ENCODE results near the gene ACAT2.
"Not testable (repeated sequence)": the region's sequence is repeated elsewhere in the genome, so short reads cannot be mapped to it uniquely, and the experiment has no call there.

ACAT2 gene

GRCh38 chr6:159729598-159730331, 32.1 kb upstream of the ACAT2 start:
- no peak for TF ChIP-seq CTCF (conservative IDR thresholded peaks at IDR 0.05; ENCODE audit: low read depth)
- DNase-seq (ENCODE audit: low spot score), result no peak
- no peak overlapping the region for H3K27ac ChIP-seq
- POLR2A ChIA-PET (ENCODE audit: low non-redundant PET), result no interaction called here
- CTCF ChIA-PET, result interaction anchor here (0.5 to 0.7 kb wide), 2 partner anchors 9 to 30 kb away, joined by 3 to 6 read pairs; no protein-coding TSS in a partner anchor

GRCh38 chr6:159730332-159730676, 31.5 kb upstream of the ACAT2 start:
- ChIA-PET POLR2A (ENCODE audit: low non-redundant PET) (no interaction called here), CTCF (no interaction called here)

GRCh38 chr6:159732550-159732949, 29.3 kb upstream of the ACAT2 start:
- DNase-seq (ENCODE audit: low spot score); CTCF ChIA-PET; POLR2A ChIA-PET (ENCODE audit: low non-redundant PET): not testable (repeated sequence)
- peak overlapping the region; percentile 30; the same call in 1 of the 2 replicates for H3K27ac ChIP-seq

More at GRCh38 chr6:159730332-159730676, 31.5 kb upstream of the ACAT2 start:
- H3K27ac ChIP-seq, result no peak overlapping the region
- TF ChIP-seq CTCF (conservative IDR thresholded peaks at IDR 0.05; ENCODE audit: low read depth), result no peak
- DNase-seq (ENCODE audit: low spot score), result no peak

GRCh38 chr6:159733395-159733794, 28.4 kb upstream of the ACAT2 start:
- CTCF ChIA-PET; DNase-seq (ENCODE audit: low spot score); POLR2A ChIA-PET (ENCODE audit: low non-redundant PET); H3K27ac ChIP-seq: not testable (repeated sequence)

GRCh38 chr6:159736908-159737307, 24.9 kb upstream of the ACAT2 start:
- ChIA-PET POLR2A (ENCODE audit: low non-redundant PET) (no interaction called here), CTCF (interaction anchor here (0.6 to 0.7 kb wide), 2 partner anchors 27 to 60 kb away, joined by 4 to 7 read pairs; no protein-coding TSS in a partner anchor)
- DNase-seq (ENCODE audit: low spot score), result no peak
- TF ChIP-seq CTCF (conservative IDR thresholded peaks at IDR 0.05; ENCODE audit: low read depth), result no peak
- H3K27ac ChIP-seq, result no peak overlapping the region

- DNase-seq (ENCODE audit: low spot score), result no peak
- CTCF ChIA-PET, result no interaction called here
- no peak for TF ChIP-seq CTCF (conservative IDR thresholded peaks at IDR 0.05; ENCODE audit: low read depth)
- POLR2A ChIA-PET (ENCODE audit: low non-redundant PET), result no interaction called here
- H3K27ac ChIP-seq, result no peak overlapping the region
Observed at GRCh38 chr6:159739341-159739740, 22.5 kb upstream of the ACAT2 start.

- DNase-seq (ENCODE audit: low spot score), result no peak
- no peak for TF ChIP-seq CTCF (conservative IDR thresholded peaks at IDR 0.05; ENCODE audit: low read depth)
- no peak overlapping the region for H3K27ac ChIP-seq
- POLR2A ChIA-PET (ENCODE audit: low non-redundant PET), result interaction anchor here (1.1 kb wide), 1 partner anchor 20 kb away, joined by 3 read pairs; the partner anchor contains the start of gene ACAT2
- CTCF ChIA-PET, result no interaction called here
Observed at GRCh38 chr6:159742165-159742564, 19.7 kb upstream of the ACAT2 start.

All from RWPE1 (cell line).